NK-92 treated with Interleukin-12 subunit alpha and Interleukin-12 subunit beta, amount 100 ng/mL, for 24 hours (cell line): Measurements from ENCODE around the gene KCNK7.
"Not testable (repeated sequence)": the region's sequence is repeated elsewhere in the genome, so short reads cannot be mapped to it uniquely, and the experiment has no call there.

Experiments used
- DNase-seq: peaks from one replicate; lab custom pipeline; 2025; lab: John Stamatoyannopoulos, UW

The KCNK7 gene

DNA sequence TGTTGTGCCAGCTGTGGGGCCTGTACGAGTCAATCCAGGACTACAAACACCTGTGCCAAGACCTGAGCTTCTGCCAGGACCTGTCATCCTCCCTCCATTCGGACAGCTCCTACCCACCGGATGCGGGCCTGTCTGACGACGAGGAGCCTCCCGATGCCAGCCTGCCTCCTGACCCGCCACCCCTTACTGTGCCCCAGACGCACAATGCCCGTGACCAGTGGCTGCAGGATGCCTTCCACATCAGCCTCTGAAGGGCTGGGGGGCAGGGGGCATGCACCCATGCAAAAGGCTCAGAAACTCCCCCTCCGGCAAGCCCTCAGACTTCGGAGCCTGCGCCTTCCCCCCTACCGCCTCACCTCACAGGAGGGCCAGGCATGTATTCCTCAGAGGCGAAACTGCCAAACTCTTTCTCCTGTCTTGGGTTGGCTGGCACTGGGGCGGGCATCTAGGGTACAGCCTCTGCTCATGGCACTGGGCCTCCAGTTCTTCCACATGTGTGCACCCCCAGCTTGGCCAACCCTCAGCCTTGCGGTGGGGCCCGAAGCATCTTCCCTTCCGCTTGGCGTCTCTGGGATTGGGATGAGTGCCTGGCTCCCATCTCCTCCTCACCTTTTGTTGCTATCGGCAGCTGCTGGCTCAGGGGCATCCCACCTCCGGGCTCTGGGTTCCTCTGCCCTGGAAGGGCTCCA, 22.1 kb downstream of the KCNK7 start:
- no peak for DNase-seq

DNA sequence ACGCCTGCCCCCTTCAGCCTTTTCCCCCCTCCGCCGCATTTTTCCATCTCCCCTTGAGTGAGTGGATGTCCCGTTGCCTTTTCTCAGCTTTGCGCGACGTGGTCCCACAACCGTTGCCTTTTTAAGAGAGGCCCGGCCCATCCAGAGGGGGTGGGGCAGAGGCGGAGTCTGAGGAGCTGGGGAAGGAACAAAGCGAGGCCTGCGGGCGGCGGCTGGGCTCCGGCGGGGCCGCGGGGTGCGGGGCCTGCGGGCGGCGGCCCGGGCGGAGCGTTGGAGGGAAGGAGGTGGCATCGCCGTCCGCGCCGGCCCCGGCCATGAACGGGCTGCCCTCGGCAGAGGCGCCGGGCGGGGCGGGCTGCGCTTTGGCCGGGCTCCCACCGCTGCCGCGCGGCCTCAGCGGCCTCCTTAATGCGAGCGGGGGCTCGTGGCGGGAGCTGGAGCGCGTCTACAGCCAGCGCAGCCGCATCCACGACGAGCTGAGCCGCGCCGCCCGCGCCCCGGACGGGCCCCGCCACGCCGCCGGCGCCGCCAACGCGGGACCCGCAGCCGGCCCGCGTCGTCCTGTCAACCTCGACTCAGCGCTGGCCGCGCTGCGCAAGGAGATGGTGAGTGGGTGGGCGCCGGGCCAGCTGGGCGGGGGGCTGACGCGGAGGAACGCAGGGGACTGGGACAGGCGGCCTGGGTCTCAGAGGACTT, 23.1 kb downstream of the KCNK7 start, which contains the start of gene FAM89B:
Gene FAM89B, plus strand, starts transcription at position 183 of the 696 bp plus-strand sequence. Its CDS starts 132 bp downstream, at position 315.
- peak; percentile 82 for DNase-seq

DNA sequence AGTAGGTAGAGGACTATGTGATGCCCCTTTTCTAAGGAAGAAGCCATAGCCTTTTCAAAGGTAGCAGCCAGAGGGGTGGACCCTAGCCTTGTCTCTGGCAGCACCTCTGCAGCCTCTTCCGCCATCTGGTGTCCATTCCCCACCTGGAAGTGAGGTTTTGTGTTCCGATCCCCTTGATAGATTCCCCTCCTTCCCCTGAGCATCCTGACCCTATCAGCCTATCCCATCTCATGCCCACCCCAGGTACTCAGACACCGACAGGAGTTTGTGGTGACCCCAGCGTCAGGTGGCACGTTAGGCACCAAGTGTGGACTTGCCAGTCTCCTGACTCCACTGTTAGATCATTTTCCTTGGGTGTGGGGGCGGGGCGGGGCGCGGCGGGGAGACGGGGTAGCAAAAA, 23.7 kb downstream of the KCNK7 start:
- no peak for DNase-seq

DNA sequence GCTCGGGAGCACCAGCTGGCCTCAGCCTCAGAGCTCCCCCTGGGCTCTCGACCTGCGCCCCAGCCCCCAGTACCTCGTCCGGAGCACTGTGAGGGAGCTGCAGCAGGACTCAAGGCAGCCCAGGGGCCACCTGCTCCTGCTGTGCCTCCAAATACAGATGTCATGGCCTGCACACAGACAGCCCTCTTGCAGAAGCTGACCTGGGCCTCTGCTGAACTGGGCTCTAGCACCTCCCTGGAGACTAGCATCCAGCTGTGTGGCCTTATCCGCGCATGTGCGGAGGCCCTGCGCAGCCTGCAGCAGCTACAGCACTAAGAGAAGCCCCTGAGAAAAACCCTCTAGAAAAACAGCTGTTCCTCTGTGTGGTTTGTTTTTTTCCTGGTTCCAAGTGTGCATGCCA, 24.2 kb downstream of the KCNK7 start:
- DNase-seq: no peak

DNA sequence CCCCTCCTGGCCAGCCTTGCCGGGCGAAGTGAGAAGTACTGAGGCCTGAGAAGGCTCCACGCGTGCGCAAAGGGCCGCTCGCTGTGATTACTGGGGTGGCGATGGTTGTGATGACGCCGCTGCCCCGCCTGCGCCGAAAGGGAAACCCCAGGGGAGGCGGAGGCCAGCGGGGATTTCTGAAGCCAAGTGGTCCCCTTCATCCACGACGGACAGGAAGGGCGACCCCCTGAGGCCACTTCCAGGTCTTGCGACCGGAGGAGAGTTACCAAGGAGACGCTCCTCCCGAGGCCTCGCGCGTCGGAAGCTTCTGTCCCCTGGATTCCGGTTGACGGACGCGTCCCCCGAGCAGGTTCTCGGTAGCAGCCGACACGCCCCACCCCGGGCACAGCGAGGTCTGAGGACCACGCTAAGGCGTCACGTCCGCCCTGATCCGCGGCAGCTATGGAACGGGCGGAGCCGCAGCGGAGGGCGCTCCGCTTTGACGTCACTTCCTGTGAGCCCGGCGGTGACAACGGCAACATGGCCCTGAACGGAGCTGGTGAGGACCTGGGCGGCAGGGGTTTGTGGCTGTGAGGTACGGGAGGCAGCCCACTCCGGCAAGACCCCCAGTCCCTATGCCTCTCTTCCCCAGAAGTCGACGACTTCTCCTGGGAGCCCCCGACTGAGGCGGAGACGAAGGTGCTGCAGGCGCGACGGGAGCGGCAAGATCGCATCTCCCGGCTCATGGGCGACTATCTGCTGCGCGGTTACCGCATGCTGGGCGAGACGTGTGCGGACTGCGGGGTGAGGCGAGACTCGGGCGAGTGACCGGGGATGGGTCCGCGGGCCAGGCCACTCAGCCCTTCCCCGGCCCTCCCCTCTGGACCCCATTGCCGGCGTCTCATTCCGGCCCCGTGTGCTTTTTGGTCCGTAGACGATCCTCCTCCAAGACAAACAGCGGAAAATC, 25.4 kb downstream of the KCNK7 start, which contains the start of gene ZNRD2:
Gene ZNRD2, plus strand, starts transcription at position 505 of the 946 bp plus-strand sequence. Its CDS starts 15 bp downstream, at position 520.
- peak; percentile 100 for DNase-seq

DNA sequence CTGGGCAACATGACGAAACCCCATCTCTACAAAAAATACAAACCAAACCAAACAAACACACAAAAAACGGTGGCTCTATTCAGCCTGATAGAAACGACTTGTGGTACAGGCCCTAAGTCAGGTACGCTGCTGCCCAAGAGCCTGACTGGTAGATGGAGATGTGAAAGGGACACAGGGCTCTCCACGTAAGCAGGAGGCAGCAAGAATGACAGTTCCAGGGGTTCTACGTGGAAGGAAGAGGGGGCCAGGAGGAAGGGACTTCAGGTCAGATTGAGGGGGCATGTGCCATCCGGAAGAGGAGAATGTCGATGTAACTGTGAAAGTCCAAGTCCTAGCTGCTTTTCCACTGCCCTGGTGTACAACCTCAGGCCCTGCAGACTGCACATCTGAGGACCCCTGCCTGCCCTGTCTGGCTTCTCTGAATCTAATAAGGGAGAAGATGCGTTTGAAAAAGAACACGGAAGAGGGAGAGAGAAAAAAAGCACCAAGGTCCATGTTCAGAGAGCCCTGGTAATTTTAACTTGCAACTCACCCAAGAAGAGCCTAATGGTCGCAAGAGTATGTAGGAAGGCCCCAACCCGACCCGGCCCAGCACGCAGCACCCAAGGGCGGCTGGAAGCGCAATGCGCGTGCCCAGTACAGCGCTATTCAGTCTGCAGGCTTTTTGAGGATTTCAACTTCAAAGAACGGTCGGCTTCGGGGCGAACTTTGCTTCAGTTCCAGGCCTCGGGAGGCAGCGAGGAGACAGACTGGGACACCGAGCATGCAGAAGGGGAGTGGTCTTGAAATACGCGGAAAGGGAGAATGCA, 26.2 kb downstream of the KCNK7 start:
- no peak for DNase-seq

DNA sequence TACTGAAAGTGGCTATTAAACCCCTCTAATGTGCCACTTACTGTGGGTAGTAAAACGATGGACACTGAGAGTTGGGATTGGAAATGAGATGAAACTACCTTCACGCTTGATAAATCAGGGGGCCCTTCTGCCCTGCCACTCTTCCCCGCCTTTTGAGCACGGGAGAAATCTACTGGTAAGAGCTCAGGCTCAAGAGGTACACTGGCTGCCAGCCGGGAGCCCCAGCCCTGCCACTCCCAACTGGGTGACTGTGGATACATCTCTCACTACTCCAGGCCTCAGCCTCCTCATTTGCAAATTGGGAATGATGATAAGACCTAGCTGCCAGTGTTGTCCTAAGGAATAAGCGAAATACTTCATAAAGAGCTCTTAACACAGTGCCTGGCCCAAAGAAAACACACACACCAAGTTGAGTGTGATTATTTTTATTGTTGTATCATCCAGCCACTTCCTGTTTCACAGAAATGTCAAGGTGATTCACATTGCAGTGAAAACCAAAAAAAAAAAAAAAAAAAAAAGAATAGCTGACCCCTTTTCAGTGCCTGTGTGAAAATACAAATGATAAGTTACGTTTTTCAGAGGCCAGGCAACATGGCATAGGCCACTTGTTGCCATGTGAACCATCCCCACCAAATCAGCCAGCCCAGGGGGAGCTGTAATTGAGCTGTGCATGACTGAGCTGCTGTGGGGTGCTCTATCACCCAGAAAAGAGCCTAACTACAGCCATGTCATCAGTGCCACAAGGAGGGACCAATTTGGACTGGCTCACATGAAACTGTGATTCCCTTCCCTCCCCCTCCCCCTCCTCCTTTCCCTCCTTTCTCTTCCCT, 29.8 kb downstream of the KCNK7 start:
- DNase-seq: no peak

DNA sequence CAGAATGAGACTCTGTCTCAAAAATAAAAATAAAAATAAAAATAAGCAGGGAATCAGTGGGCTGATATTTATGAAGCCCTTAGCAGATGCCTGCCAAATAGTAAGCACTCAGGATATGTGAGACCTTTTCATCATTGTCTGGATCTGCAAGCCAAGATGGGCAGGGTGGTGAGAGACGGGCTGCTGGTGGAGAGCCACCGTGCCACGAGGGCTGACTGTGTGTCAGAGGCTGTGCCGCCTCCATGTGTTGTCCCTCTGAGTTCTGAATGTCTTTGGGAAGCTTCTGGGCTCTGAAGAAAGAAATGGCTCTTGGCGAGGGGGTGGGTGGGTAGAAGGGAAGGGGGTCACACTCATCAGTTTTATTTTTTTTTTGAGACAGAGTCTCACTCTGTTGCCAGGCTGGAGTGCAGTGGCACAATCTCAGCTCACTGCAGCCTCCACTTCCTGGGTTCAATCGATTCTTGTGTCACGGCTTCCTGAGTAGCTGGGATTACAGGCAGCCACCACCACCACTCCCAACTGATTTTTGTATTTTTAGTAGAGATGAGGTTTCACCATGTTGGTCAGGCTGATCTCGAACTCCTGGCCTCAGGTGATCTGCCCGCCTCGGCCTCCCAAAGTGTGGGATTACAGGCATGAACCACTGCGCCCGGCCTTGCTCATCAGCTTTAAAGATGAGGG, 30.6 kb downstream of the KCNK7 start:
- not testable (repeated sequence) for DNase-seq

DNA sequence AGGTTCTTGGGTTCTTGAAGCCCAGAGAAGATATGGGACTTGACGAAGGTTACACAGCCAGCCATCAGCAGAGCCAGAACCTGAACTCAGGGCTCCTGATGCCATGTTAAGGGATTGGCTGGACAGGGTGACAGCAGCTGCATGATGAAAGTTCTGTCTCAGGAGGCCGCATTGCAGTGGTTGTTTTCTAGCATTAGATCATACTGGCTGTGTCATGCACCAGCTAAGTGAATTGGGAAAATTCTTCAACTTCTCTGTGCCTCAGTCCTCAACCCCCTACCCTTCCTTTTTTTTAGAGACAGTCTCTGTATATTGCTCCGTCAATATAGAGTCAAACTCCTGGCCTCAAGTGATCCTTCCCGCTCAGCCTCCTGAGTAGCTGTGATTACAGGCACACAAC, 32.0 kb downstream of the KCNK7 start:
- no peak for DNase-seq

DNA sequence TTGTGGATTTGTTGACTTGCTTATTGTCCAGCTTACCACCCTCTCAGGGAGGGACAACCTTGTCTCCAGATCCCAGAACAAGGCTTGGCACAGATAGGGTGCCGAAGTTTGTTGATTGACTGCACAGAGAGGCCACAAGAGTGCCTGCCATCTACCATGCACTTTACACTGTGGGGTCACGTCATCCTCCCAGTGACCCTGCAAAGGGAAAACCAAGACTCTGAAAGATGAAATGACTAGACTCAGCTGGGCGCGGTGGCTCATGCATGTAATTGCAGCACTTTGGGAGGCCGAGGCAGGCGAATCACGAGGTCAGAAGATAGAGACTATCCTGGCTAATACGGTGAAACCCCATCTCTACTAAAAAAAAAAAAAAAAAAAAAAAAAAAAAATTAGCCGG, 32.8 kb downstream of the KCNK7 start:
- no peak for DNase-seq

DNA sequence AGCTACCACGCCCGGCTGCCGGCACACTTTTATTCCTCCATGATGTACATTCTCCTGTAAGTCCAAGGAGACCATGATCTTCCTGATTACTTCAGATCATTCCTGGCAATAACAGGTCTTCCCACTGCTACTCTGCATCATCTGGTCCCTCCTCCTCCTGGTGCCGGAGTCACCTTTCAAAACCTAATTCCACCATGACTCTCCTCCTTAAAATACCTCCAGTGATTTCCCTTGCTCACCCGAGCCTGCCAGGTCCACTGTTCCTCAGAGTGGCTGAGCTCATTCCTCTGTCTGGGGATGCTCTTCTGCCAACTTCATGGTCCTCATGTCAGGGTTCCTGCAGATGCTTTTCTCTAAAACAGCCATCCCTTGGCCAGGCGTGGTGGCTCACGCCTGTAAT, 33.6 kb downstream of the KCNK7 start:
- DNase-seq: no peak

DNA sequence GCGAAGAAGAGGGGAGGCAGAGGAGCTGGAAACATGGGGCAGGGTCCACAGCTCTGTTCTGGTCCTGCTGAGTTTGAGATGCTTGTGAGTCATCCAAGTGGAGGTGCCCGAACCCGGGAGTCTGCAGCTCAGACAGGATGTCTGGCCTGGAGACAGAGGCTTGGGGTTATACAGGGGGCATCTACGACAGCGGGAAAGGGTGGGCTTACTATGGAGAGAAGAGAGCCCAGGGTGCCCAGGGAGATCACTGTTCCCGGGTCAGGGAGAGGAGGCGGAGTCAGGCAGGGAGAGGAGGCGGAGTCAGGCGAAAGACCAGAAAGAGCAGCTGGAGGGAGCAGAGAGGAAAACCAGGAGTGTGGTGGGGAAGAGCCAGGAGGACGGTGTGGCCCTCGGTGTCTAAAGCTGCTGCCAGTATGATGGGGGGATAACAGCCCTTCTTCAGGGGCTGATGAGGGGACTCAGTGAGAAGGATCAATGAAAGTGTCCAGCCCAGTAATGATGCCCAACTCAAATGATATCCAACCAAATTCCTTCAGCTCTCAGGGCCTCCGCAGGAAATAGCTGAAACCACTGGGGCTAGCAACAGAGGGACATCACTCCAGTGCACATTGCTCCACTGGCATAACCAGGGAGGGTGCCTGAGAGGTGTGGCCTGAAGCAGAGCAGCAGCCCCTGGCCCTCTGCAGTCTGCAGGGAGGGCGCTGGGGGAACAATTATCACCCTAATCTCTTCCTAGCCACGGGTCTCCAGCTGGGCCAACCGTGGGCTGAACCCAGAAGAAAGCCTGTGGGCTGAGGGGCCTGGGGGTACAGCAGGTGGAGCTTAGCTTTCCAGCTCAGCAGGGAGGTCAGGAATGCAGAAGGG, 34.8 kb downstream of the KCNK7 start:
- no peak for DNase-seq

DNA sequence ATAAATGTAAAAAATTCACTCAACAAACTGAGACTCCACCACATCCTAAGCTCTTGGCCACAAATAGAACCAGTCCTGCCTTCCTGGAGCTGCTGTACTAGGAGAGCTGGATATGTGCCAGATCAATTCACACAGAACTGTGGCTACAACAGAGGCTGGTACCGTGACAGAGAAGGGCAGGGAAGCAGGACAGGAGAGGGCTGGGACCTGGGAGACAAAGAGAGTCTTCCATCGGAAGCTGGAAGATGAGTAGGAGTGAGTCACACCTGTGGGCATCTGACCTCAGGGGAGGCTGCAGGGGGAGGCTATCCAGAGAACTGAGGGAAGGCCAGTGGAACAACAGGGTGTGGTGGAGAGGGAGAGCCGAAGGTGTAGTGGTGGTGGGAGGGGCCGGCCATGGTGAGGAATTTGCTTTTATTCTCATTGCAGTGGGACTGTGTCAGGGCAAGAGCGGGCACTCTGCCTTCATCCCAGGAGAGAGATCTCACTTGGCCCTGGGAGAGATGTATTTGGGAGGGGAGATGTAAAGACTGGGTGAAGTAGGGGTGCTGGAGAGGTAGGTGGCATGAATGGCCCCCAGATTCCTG, 35.6 kb downstream of the KCNK7 start:
- DNase-seq: no peak

DNA sequence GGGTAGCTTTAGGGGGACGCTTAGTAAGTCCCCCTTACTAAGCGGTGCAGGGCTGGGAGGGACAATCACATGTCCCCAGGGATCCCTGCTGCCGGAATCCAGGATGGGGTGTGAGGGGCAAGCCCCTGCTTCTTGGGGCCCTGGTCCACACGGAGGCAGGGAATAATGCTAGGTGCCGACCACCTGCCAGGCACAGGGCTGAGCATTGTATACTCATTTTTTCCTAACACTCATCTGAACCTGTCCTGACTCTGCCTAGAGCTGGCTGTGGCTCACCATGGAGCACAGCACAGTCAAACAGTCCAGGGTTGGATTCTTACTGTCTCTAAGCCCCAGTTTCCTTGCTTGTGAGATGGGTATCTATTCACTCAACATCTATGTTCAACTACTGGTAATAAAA, 36.1 kb downstream of the KCNK7 start:
- no peak for DNase-seq

DNA sequence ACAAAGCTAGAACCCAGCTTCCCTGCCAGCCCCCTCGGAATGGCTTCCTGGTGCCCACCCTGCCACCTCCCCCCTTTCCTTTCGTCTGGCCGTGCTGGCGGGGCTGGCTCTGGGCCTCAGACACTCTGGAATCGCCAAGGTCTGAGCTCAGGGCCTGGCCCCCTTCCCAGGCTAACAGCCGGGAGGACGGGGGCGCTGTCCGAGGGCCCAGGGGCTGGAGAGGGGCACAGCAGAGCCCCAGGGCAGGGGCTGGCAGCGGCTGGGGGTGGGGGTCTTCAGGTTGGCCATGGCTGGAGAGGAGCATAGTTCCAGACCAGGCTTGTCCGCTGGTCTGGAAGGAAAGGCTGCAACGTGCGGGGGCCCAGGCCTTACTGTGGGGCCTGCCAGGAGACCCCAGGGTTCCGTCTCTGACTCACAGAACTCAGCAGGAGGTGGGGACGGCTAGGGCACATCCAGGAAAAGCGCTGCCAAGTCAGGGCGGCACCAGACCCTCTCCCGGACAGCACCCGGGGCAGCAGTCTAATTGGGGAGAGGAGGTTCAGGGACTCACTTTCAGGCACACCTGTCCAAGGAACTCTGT, 36.6 kb downstream of the KCNK7 start:
- DNase-seq: no peak

DNA sequence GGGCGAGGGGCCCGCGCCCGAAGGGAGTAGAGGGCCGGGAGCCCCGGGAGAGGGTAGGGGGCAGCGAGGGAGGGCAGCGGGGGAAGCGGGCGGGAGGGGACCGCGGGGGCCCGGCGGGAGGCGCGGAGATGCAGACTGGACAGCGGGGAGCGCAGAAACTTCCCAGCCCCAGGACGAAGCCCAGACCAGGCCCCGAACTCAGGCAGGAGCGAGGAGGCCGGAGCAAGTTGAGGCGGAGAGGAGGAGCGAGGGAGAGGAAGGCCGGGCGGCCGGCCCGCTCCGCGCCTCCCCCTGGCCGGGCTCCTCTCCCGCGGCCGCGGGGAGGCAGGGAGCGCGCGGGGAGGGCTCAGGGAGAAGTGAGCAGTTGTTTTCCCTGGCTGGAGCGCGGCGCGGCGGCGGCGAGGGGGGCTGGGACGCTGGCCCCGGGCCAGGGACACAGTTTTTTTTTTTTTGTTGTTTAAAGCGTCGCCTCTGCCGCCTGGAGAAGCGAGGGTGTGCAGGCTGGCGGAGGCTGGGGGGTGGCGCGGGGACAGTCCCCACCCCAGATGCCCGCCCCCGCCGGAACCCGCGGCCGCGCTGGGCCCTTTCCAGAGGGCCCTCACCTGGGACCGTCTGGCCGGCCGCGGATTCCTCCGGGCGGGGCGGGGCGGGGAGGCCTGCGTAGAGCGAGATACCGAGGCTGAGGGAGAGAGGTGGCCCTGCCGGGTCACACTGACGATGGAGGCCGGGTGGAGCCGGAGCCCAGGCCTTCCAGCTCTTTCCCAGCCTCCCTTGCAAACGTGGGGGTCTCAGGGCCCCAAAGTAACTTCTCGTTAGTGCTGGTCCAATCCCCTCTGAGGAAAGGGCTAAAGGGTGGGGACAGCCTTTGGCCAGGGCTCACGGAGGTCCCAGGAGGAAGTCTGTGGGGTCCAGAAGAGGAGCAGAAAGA, 37.3 kb downstream of the KCNK7 start, which contains the start of gene LTBP3:
Gene LTBP3, minus strand, starts transcription at position 358 of the 928 bp plus-strand sequence. CDS start 400 bp downstream, outside the sequence.
- DNase-seq: no peak
